A673 (cell line): ENCODE data around the gene NUDT14. TPM values are rescaled to one million over a fixed set of nuclear protein-coding genes. Genes with fewer than 3 reads are reported as not detected.

Experiments
- BruUV-seq: library from RNA; stranded (reverse); fragments of 400-500 nt; replicated peaks from 2 replicates; lab custom pipeline; 2021; lab: Mats Ljungman, UMichigan
- CTCF ChIA-PET: fragments of 300-600 bp; sonication (Branson Sonifier 250); formaldehyde crosslinking; loops from one replicate; lab custom pipeline; 2022; ENCODE audit warnings: antibody characterized with exemption; lab: Charles Lee
- POLR2A ChIA-PET: fragments of 300-600 bp; sonication (Branson Sonifier 250); formaldehyde crosslinking; loops from one replicate; lab custom pipeline; 2022; ENCODE audit warnings: antibody characterized with exemption; ENCODE audit not compliant: low non-redundant PET; lab: Charles Lee
- DNase-seq: peaks from one replicate; pipeline ENCODE4 v3.0.0-alpha.2; 2015; ENCODE audit warnings: low spot score
- H3K27ac ChIP-seq: fragments of 200-600 bp; sonication (generic); 2 replicates; pipeline ENCODE4 v1.5.1; 2016; ENCODE audit warnings: mixed run types, low read depth, mild to moderate bottlenecking, mixed read lengths, antibody characterized with exemption, low read length; ENCODE audit not compliant: poor library complexity, severe bottlenecking
- H3K27me3 ChIP-seq: fragments of 200-600 bp; sonication (generic); replicated peaks from 2 replicates; pipeline ENCODE4 v1.6.1; 2017; ENCODE audit warnings: mixed run types, low read depth, mild to moderate bottlenecking, mixed read lengths, antibody characterized with exemption, low read length; ENCODE audit not compliant: insufficient read depth, poor library complexity
- H3K36me3 ChIP-seq: fragments of 200-600 bp; sonication (generic); 2 replicates; pipeline ENCODE4 v1.6.1; 2016; ENCODE audit warnings: mixed run types, mild to moderate bottlenecking, mixed read lengths, antibody characterized with exemption, low read length; ENCODE audit not compliant: insufficient read depth, poor library complexity, severe bottlenecking
- H3K4me1 ChIP-seq: fragments of 200-600 bp; sonication (generic); 2 replicates; pipeline ENCODE4 v1.6.1; 2017; ENCODE audit warnings: mixed run types, mild to moderate bottlenecking, mixed read lengths, antibody characterized with exemption, low read length; ENCODE audit not compliant: insufficient read depth, poor library complexity, severe bottlenecking
- H3K4me3 ChIP-seq: fragments of 200-600 bp; sonication (generic); 2 replicates; pipeline ENCODE4 v1.5.1; 2016; ENCODE audit warnings: low read depth, mixed run types, mild to moderate bottlenecking, mixed read lengths, low read length; ENCODE audit not compliant: poor library complexity, severe bottlenecking
- H3K9me3 ChIP-seq: fragments of 200-600 bp; sonication (generic); 2 replicates; pipeline ENCODE4 v1.6.1; 2016; ENCODE audit warnings: mixed run types, low read depth, mild to moderate bottlenecking, mixed read lengths, antibody characterized with exemption, low read length; ENCODE audit not compliant: poor library complexity, severe bottlenecking
- EZH2 ChIP-seq: fragments of 200-600 bp; sonication (generic); IDR thresholded peaks from 2 replicates; pipeline ENCODE4 v1.6.1; 2017; ENCODE audit warnings: borderline replicate concordance, low read depth, mild to moderate bottlenecking, mixed read lengths, antibody characterized with exemption, low read length; ENCODE audit not compliant: poor library complexity, severe bottlenecking
- intact Hi-C: fragments of 100-400 bp; cut with micrococcal nuclease; formaldehyde crosslinking; loops from one replicate; pipeline ENCODE4 v1.10.0; 2022; ENCODE audit not compliant: unreplicated experiment
- total RNA-seq: library from RNA; stranded (reverse); gene quantifications from 2 replicates; pipeline ENCODE4 v1.2.3, GENCODE V29; 2021
- TF ChIP-seq, protein P1 (sequence below): fragments of 300-800, 200-600 bp; sonication (generic); conservative IDR thresholded peaks from 2 replicates; pipeline ENCODE4 v1.5.1; 2017; ENCODE audit warnings: low read depth, mild to moderate bottlenecking, antibody characterized with exemption, low read length, moderate library complexity, mixed read lengths

NUDT14 gene
- total RNA-seq, 1 experiment from 2014 or later = 30.8 TPM

DNA sequence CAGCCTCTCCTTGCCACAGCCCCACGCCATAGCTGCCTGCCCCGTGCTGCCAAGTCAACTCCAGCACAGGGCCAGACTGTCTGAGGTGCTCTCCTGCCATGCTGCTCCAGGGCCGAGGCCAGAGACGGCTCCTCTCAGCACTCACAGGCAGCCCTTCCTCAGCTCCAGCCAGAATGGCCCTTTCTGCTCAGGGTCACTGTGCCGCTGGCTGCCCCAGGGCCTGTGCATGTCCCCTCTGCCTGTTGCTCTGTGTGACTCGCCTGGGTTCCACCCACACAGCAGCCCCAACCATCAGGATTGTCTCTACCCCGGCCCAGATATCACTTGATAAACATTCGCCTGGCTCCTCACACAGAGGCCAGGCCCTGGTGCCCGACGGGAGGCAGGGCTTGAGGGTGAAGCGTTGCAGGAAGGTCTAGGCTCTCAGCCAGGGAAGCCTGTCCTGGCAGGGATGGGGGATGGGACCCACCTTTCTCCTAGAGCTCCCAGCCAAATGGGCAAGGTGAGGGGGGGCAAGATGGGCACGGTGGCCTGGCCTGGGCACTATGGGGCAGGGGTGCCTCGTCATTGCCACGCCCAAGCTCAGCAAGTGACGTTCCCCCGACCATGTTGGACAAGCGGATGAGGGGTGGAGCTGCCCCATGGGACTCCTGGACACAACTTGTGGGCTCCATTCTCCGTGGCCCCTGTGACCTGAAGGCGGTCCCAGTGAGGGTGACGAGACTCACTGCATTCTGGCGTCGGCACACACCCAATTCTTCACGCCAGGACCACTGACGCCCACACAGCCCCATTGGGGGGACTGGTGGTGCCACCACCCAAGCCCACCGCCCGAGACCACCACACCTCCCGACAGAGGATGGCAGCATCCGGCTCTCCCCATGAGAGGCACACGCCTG, 39.8 kb upstream of the NUDT14 start:
- ChIA-PET CTCF (no interaction called here), POLR2A (no interaction called here)
- H3K9me3 ChIP-seq = no peaks in the 10 kb centered on the region
- DNase-seq = no peak
- intact Hi-C loops = no loop called here
- H3K27me3 ChIP-seq = no peaks in the 10 kb centered on the region
- no peaks in the 10 kb centered on the region for H3K4me1 ChIP-seq
- no peak overlapping the region for H3K27ac ChIP-seq
- no peak overlapping the region for H3K4me3 ChIP-seq
- TF ChIP-seq, protein P1, sequence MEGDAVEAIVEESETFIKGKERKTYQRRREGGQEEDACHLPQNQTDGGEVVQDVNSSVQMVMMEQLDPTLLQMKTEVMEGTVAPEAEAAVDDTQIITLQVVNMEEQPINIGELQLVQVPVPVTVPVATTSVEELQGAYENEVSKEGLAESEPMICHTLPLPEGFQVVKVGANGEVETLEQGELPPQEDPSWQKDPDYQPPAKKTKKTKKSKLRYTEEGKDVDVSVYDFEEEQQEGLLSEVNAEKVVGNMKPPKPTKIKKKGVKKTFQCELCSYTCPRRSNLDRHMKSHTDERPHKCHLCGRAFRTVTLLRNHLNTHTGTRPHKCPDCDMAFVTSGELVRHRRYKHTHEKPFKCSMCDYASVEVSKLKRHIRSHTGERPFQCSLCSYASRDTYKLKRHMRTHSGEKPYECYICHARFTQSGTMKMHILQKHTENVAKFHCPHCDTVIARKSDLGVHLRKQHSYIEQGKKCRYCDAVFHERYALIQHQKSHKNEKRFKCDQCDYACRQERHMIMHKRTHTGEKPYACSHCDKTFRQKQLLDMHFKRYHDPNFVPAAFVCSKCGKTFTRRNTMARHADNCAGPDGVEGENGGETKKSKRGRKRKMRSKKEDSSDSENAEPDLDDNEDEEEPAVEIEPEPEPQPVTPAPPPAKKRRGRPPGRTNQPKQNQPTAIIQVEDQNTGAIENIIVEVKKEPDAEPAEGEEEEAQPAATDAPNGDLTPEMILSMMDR = no peak
- TF ChIP-seq EZH2 = no peak
- no TSS peak for BruUV-seq
- peaks cover 16% of the 10 kb centered on the region for H3K36me3 ChIP-seq

DNA sequence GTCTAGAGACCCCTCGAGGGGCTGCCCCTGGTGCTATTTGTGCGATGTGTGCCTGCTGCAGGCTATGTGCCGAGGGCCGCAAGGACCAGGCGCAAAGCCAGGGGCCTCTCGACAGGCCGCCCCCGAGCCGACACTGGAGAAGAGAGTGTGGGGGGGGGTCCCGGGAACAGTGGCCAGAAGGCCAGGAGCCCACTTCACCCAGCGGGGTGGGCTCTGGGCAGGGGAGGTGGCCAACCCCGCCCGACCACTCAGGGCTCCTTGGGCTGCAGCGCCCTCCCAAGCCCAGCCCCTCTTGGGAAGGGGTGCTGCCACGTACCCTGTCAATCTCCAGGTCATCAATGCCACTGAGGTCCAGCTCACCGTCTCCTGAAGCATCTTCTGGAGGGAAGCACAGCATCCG, 38.6 kb upstream of the NUDT14 start:
- no peak overlapping the region for H3K27ac ChIP-seq
- ChIA-PET CTCF (no interaction called here), POLR2A (no interaction called here)
- intact Hi-C loops = no loop called here
- no peaks in the 10 kb centered on the region for H3K27me3 ChIP-seq
- no peaks in the 10 kb centered on the region for H3K4me1 ChIP-seq
- TF ChIP-seq, protein P1 = no peak
- TF ChIP-seq EZH2 = no peak
- H3K9me3 ChIP-seq = no peaks in the 10 kb centered on the region
- DNase-seq = no peak
- peaks cover 16% of the 10 kb centered on the region for H3K36me3 ChIP-seq
- no peak overlapping the region for H3K4me3 ChIP-seq
- BruUV-seq = no TSS peak

DNA sequence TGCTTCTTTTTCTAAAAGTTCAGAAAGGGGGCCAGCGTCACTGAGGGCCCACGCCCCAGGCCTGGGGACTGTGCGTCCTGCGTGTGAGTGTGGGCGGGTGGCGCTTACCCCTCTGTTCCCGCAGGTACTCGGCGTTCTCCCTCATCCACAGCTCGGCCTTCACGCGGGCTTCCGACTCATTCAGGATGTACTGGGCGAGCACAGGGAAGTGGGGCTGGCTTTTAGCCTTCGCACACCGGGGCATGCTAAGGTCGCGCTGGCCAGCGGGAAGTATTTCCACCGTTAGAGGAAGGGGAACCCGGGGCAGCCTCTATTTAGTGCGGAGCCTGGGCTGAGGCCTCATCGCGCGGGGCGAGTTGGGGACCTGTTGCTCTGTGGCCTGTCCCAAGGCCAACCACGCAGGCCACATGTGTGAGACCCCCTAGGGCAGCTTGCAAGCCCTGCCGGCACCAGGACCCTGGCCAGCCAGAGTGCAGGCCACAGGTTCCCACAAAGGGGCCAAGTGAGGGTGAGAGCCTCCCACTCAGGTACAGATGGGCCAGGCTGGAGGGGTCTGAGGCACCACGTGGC, 38.0 kb upstream of the NUDT14 start:
- Histone ChIP-seq H3K36me3 (peaks cover 16% of the 10 kb centered on the region), H3K9me3 (no peaks in the 10 kb centered on the region), H3K27ac (no peak overlapping the region), H3K4me3 (no peak overlapping the region), H3K4me1 (no peaks in the 10 kb centered on the region), H3K27me3 (no peaks in the 10 kb centered on the region)
- CTCF ChIA-PET = no interaction called here
- intact Hi-C loops = no loop called here
- DNase-seq = no peak
- no peak for TF ChIP-seq EZH2
- TF ChIP-seq, protein P1 = no peak
- no TSS peak for BruUV-seq
- POLR2A ChIA-PET = no interaction called here
